Effector memory CD4-positive, alpha-beta T cell (primary cell): ENCODE data around the gene ZNF610.
"Not testable (repeated sequence)": the region's sequence is repeated elsewhere in the genome, so short reads cannot be mapped to it uniquely, and the experiment has no call there.

ENCODE experiments used
- DNase-seq, 3 donors: peaks; one replicate each; pipeline ENCODE4 v3.0.0-alpha.2; 2020
- H3K27ac ChIP-seq: 2 replicates; pipeline ENCODE4 v1.7.0; 2013; ENCODE audit warnings: mild to moderate bottlenecking, low read length, moderate library complexity; ENCODE audit not compliant: insufficient read depth, poor library complexity, severe bottlenecking
- H3K27me3 ChIP-seq: replicated peaks from 2 replicates; pipeline ENCODE4 v1.7.0; 2013; ENCODE audit warnings: mild to moderate bottlenecking, low read length; ENCODE audit not compliant: insufficient read depth, control insufficient read depth, poor library complexity, severe bottlenecking
- H3K36me3 ChIP-seq: 2 replicates; pipeline ENCODE4 v1.7.0; 2013; ENCODE audit warnings: mild to moderate bottlenecking, low read length, moderate library complexity; ENCODE audit not compliant: control insufficient read depth, insufficient read depth
- H3K4me1 ChIP-seq: 2 replicates; pipeline ENCODE4 v1.7.0; 2013; ENCODE audit warnings: low read length, mild to moderate bottlenecking; ENCODE audit not compliant: control insufficient read depth, insufficient read depth, poor library complexity, severe bottlenecking
- H3K4me3 ChIP-seq: 2 replicates; pipeline ENCODE4 v1.7.0; 2013; ENCODE audit warnings: low read length, low read depth, mild to moderate bottlenecking; ENCODE audit not compliant: insufficient read depth, poor library complexity, severe bottlenecking
- H3K9me3 ChIP-seq: 2 replicates; pipeline ENCODE4 v1.7.0; 2013; ENCODE audit warnings: mild to moderate bottlenecking, low read length, moderate library complexity; ENCODE audit not compliant: control insufficient read depth
- total RNA-seq, 3 donors: gene quantifications; one replicate each; lab custom pipeline; 2026; lab: John Stamatoyannopoulos, UW

ZNF610 gene
- 0.78 to 2.3 (median 1.2) reads per million in 3 donors for total RNA-seq

DNA sequence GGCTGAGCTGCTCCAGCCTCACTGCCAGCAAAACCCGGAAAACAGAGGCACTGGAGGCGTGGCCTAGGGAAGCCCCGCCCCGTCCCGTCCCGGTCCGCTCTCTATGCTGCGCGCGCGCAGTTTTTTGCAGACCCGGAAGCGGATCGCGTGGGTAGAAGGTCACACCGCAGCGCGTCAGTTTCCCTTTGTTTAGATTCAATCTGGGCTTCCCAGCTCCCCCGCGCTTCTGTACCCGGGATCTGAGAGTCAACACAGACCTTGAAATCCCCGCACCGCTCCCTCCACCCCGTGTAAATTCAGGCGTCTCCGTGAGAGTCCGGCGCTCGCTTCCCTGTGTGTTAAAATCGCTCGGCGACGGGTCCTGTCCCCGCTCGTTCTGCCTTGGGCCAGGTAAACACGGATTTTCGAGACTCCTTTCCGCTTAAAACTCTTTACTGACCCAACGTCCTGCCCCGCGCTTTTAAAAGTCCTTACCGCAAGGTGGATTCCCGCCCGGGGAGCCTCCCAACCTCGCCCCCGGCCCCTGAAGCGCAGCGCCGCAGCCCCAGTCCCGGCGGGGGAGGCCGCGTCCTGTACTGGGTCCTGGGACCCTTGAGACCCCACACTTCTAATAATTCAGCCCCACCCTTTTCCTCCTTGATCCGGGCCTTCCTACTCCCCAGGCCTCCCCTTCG, at the start of gene ZNF610:
ZNF610 (plus strand) TSS at position 127 of the 674 bp plus-strand sequence. CDS start 12,930 bp downstream, outside the sequence.
- Histone ChIP-seq H3K36me3 (no peaks in the 10 kb centered on the region), H3K9me3 (peaks cover 17% of the 10 kb centered on the region), H3K27me3 (no peaks in the 10 kb centered on the region), H3K27ac (peak within 1 kb of the TSS; percentile 72), H3K4me1 (peaks cover 10% of the 10 kb centered on the region), H3K4me3 (peak within 1 kb of the TSS; percentile 80)
- DNase-seq: peak; percentile 64 to 81 (median 72)

DNA sequence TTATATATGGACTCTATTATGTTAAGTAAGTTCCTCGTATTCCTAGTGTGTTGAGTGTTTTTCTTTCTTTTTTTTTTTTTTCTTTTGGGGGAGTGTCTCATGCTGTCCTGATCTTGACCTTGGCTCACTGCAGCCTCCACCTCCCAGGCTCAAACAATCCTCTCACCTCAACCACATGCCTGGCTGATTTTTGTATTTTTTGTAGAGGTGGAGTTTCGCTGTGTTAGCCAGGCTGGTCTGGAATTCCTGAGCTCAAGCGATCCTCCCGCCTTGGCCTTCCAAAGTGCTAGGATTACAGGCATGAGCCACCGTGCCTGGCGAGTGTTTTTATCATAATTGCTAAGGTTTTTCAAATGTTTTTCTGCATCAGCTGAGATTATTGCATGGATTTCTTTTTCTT, 49.8 kb upstream of the ZNF610 start:
- DNase-seq: no peak
- H3K27ac ChIP-seq: no peak overlapping the region
- no peak overlapping the region for H3K4me3 ChIP-seq
- H3K4me1 ChIP-seq: no peaks in the 10 kb centered on the region
- H3K36me3 ChIP-seq: peaks cover 74% of the 10 kb centered on the region
- peaks cover 8% of the 10 kb centered on the region for H3K9me3 ChIP-seq
- H3K27me3 ChIP-seq: no peaks in the 10 kb centered on the region

DNA sequence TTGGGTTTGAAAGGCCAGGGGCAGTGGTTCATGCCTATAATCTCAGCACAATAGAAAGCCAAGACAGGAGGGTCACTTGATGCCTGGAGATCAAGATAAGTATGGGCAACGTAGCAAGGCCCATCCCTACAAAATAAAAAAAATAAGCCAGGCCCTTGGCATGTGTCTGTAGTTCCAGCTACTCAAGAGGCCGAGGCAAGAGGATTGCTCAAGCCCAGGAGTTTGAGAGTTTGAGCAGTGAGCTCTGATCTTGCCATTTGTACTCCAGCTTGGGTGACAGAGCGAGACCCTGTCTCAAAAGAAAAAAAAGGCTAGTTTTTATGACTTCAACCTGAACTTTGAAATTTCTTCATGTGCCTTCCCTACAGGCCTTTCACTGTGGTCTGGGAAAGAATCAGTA, 44.3 kb upstream of the ZNF610 start:
- Histone ChIP-seq H3K4me1 (peaks cover 3% of the 10 kb centered on the region), H3K27me3 (no peaks in the 10 kb centered on the region), H3K36me3 (peaks cover 25% of the 10 kb centered on the region), H3K9me3 (no peaks in the 10 kb centered on the region), H3K27ac (no peak overlapping the region), H3K4me3 (no peak overlapping the region)
- DNase-seq: no peak

DNA sequence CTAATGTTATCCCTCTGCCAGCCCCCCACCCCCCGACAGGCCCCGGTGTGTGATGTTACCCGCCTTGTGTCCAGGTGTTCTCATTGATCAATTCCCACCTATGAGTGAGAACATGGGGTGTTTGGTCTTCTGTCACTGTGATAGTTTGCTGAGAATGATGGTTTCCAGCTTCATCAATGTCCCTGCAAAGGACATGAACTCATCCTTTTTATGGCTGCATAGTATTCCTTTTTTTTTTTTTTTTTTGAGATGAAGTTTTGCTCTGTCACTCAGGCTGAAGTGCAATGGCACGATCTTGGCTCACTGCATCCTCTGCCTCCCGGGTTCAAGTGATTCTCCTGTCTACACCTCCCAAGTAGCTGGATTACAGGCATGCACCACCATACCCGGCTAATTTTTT, 43.1 kb upstream of the ZNF610 start:
- not testable (repeated sequence) for H3K9me3 ChIP-seq, H3K27me3 ChIP-seq, DNase-seq, H3K4me3 ChIP-seq, H3K27ac ChIP-seq
- peaks cover 23% of the 10 kb centered on the region for H3K36me3 ChIP-seq
- peaks cover 10% of the 10 kb centered on the region for H3K4me1 ChIP-seq

DNA sequence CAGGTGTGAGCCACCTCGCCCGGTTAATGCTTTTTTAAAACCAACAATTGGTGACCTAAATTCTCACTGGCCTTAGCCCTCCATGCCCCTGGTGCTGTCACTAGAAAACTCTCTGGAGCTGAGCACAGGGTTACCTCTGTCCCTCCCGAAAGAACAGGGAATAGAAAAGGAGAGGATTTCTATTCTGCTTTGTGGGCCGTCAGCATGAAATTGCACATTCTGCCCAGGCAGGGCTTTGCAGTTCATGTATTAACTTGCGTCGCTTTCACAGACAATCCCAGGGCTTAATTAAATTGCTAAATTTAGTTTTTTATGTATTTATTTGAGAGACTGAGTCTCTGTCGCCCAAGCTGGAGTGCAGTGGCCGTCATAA, 39.7 kb upstream of the ZNF610 start:
- H3K9me3 ChIP-seq: no peaks in the 10 kb centered on the region
- DNase-seq: no peak
- H3K4me3 ChIP-seq: peak overlapping the region; percentile 95
- peaks cover 10% of the 10 kb centered on the region for H3K4me1 ChIP-seq
- no peaks in the 10 kb centered on the region for H3K27me3 ChIP-seq
- H3K27ac ChIP-seq: peak overlapping the region; percentile 69
- H3K36me3 ChIP-seq: peaks cover 20% of the 10 kb centered on the region

DNA sequence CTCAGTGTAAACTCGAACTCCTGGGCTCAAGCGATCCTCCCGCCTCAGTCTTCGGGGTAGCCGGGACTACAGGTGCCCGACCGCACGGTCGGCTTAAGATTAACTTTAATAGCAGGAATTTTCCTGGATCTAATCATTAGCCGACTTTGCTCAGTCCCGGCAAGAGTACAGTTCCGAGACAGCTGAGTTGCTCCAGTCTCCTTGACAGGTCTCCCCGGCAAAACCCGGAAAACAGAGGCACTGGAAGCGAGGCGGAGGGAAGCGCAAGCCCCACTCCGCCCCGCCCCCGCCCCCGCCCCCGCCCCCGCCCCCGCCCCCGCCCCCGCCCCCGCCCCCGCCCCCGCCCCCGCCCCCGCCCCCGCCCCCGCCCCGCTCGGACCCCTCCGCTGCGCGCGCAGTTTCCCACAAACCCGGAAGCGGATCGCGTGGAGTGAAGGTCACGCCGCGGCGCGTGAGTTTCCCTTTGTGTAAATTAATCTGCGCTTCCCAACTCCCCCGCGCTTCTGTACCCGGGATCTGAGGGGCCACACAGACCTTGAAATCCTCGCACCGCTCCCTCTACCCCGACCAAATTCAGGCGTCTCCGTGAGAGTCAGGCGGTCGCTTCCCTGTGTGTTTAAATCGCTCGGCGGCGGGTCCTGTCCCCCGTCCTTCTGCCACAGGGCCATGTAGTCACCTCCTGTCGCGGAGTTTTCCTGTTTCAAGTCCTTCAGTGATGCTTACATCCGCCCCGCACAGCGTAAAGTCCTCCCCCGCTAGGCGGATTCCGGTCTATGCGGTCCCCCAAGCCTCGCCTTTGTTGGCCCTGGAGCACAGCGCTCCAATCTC, 39.1 kb upstream of the ZNF610 start, which contains the start of gene ZNF480:
ZNF480 (plus strand) TSS at position 397 of the 828 bp plus-strand sequence. CDS start 3,244 bp downstream, outside the sequence.
- Histone ChIP-seq H3K4me3 (peak within 1 kb of the TSS; percentile 96), H3K36me3 (peaks cover 26% of the 10 kb centered on the region), H3K27ac (peak within 1 kb of the TSS; percentile 92), H3K9me3 (no peaks in the 10 kb centered on the region), H3K27me3 (no peaks in the 10 kb centered on the region), H3K4me1 (peaks cover 10% of the 10 kb centered on the region)
- DNase-seq: peak; percentile 68 to 88 (median 85)

DNA sequence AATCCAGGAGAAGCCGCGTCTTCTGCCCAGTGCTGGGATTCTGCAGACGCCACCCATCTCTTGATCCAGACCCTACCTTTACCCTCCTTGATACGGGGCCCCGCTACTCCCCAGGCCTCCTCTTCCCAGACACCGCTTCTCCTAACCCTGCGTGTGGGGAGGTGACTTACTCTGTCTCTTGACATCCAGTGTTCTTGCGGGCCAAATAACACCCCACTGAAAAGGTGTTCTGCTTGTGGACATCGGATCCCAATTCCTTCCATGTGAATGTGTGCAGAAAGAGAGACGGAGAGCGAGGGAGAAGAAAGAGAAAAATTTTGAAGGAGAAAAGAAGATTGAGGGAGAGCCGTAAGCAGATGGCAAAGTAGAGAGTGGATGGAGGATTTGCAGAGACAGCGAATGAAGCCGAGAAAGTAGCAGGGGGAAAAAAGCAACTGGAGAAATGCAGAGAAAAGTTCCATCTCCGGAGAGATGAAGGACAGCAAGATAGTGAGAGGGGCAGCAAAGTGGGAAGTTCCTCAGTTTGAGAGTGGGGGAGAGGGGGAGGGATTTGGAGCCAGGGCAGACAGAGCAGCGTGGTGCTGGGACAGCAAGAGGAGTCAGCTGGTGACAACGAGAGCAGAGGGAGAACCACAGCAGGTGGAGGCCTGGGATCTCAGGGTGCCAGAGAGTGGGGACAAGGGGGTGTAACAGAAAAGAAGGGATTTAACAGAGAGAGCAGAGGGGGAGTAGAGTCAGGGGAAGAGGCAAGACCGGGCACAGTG, 38.3 kb upstream of the ZNF610 start:
- DNase-seq: no peak
- H3K27ac ChIP-seq: peak overlapping the region; percentile 92

DNA sequence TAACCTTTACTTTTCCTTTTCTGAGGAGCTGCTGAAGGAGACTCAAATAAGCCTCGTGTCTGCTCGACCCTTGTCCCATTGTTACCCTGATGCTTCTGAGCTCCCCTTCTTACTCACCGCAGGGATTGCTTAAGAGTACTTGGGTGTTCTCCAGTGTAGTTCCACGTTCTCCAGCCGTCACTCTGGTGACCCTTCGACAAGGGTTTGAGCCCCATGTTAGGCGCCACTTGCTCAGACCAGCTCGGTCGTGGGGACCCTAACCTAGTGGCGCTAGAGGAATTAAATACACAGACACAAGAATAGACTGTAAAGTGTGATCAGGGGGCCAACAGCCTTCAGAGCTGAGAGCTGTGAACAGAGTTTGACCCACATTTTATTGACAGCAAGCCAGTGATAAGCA, 28.8 kb upstream of the ZNF610 start:
- H3K4me3 ChIP-seq: no peak overlapping the region
- H3K9me3 ChIP-seq: peaks cover 49% of the 10 kb centered on the region
- no peaks in the 10 kb centered on the region for H3K4me1 ChIP-seq
- no peak for DNase-seq
- H3K27ac ChIP-seq: no peak overlapping the region
- H3K27me3 ChIP-seq: no peaks in the 10 kb centered on the region
- peaks cover 54% of the 10 kb centered on the region for H3K36me3 ChIP-seq

More for the DNA sequence above, 38.3 kb upstream of the ZNF610 start:
- H3K4me1 ChIP-seq: peaks cover 10% of the 10 kb centered on the region
- H3K27me3 ChIP-seq: no peaks in the 10 kb centered on the region
- H3K9me3 ChIP-seq: no peaks in the 10 kb centered on the region
- peak overlapping the region; percentile 96 for H3K4me3 ChIP-seq
- H3K36me3 ChIP-seq: peaks cover 34% of the 10 kb centered on the region

DNA sequence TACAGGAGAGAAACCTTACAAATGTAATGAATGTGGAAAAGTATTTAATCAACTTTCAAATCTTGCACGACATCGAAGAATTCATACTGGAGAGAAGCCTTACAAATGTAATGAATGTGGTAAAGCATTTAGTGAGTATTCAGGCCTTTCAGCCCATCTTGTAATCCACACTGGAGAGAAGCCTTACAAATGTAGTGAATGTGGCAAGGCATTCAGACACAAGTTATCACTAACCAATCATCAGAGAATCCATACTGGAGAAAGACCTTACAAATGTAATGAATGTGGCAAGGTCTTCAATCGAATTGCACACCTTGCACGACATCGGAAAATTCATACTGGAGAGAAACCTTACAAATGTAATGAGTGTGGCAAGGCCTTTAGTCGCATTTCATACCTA, 13.6 kb upstream of the ZNF610 start:
- H3K27me3 ChIP-seq: no peaks in the 10 kb centered on the region
- H3K4me3 ChIP-seq: peak overlapping the region; percentile 1
- no peak for DNase-seq
- H3K27ac ChIP-seq: no peak overlapping the region
- H3K9me3 ChIP-seq: peaks cover 87% of the 10 kb centered on the region
- H3K4me1 ChIP-seq: no peaks in the 10 kb centered on the region
- peaks cover 52% of the 10 kb centered on the region for H3K36me3 ChIP-seq
